K562 (cell line): Measurements from ENCODE around the gene PACSIN2. TPM values are rescaled to one million over a fixed set of nuclear protein-coding genes. Genes with fewer than 3 reads are reported as not detected.

Experiments used
- CAMTA2 ChIP-seq: fragments of 250-450 bp; sonication (Bioruptor Pico); conservative IDR thresholded peaks from 2 replicates; pipeline ENCODE4 v1.5.1; 2022
- ELK3 ChIP-seq: fragments of 450-650 bp; formaldehyde crosslinking; IDR thresholded peaks from 2 replicates; pipeline ENCODE4 v1.4.0; 2020; ENCODE audit warnings: mild to moderate bottlenecking
- FOXA3 ChIP-seq, 2 experiments: fragments of 450-650 bp in 1 of 2; sonication (generic) in 1 of 2; formaldehyde crosslinking; IDR thresholded peaks in 1 of 2; conservative IDR thresholded peaks in 1 of 2; 2 replicates each; pipeline versions ENCODE4 v1.4.0 to v1.8.0; 2020 to 2022; ENCODE audit warnings: mild to moderate bottlenecking in 2 of 2, missing genetic modification reagents in 1 of 2
- GTF2F1 ChIP-seq: IDR thresholded peaks from 2 replicates; pipeline ENCODE4 v1.6.1; 2011; ENCODE audit warnings: low read depth, low read length, improper control_type of control experiment
- HEY1 ChIP-seq: fragments of 250-450 bp; sonication (Bioruptor Pico); IDR thresholded peaks from 2 replicates; pipeline ENCODE4 v1.5.0; 2020; ENCODE audit warnings: mild to moderate bottlenecking, moderate library complexity, borderline replicate concordance
- RBFOX2 ChIP-seq: fragments of 200-400 bp; formaldehyde crosslinking; IDR thresholded peaks from 2 replicates; pipeline ENCODE4 v1.6.1; 2017; ENCODE audit warnings: low read depth, mild to moderate bottlenecking, low read length, moderate library complexity
- RUNX1 ChIP-seq: sonication (generic); IDR thresholded peaks from 2 replicates; pipeline ENCODE4 v1.6.1; 2016; ENCODE audit warnings: antibody characterized with exemption, low read depth
- SIN3B ChIP-seq: fragments of 450-650 bp; IDR thresholded peaks from 2 replicates; pipeline ENCODE4 v1.6.1; 2017; ENCODE audit warnings: low read depth, mild to moderate bottlenecking, moderate library complexity
- SIRT6 ChIP-seq: IDR thresholded peaks from one replicate; pipeline ENCODE4 v1.6.1; 2012; ENCODE audit warnings: low read depth, mild to moderate bottlenecking, control low read depth, inconsistent platforms, low read length, moderate library complexity
- TRIM28 ChIP-seq: fragments of 450-650 bp; IDR thresholded peaks from 2 replicates; pipeline ENCODE4 v1.6.1; 2017
- ZNF592 ChIP-seq: fragments of 450-650 bp; IDR thresholded peaks from 2 replicates; pipeline ENCODE4 v1.6.1; 2017; ENCODE audit warnings: antibody characterized with exemption, mild to moderate bottlenecking
- polyA plus RNA-seq, 8 experiments: library from polyadenylated mRNA; depleted of rRNA in 4 of 8; stranded (reverse) in 5 of 8; unstranded in 3 of 8; fragments of >200 nt; fragmentation: Nextera tagmentation in 2 of 8; fragmentation: Illumina TruSeq in 1 of 8; extraction: Ambion mirVana in 2 of 8; extraction: Trizol in 1 of 8; gene quantifications; 2 replicates each; pipeline versions ENCODE4 v1.2.1 to v1.2.3, GENCODE V29; 2011 to 2014; ENCODE audit warnings: inconsistent platforms in 1 of 8, missing spikeins in 1 of 8
- total RNA-seq, 7 experiments: library from RNA; depleted of rRNA in 6 of 7; stranded (reverse); fragments of >200 nt in 6 of 7; fragmentation: Illumina TruSeq in 2 of 7; extraction: Trizol in 2 of 7; gene quantifications; 2 replicates each; pipeline versions ENCODE4 v1.2.1 to v1.2.3, GENCODE V29; 2011 to 2021; ENCODE audit warnings: low replicate concordance in 1 of 7
- TF ChIP-seq, protein P1 (sequence below): fragments of 450-650 bp; IDR thresholded peaks from 2 replicates; pipeline ENCODE4 v1.6.1; 2016; ENCODE audit warnings: low read depth

The PACSIN2 gene
- total and polyA plus RNA-seq, 9 of the 15 experiments (the other 6 are each of a cell fraction or from before 2014, with no cell fraction given), result 0.45 to 45.1 (median 23.9) TPM

DNA sequence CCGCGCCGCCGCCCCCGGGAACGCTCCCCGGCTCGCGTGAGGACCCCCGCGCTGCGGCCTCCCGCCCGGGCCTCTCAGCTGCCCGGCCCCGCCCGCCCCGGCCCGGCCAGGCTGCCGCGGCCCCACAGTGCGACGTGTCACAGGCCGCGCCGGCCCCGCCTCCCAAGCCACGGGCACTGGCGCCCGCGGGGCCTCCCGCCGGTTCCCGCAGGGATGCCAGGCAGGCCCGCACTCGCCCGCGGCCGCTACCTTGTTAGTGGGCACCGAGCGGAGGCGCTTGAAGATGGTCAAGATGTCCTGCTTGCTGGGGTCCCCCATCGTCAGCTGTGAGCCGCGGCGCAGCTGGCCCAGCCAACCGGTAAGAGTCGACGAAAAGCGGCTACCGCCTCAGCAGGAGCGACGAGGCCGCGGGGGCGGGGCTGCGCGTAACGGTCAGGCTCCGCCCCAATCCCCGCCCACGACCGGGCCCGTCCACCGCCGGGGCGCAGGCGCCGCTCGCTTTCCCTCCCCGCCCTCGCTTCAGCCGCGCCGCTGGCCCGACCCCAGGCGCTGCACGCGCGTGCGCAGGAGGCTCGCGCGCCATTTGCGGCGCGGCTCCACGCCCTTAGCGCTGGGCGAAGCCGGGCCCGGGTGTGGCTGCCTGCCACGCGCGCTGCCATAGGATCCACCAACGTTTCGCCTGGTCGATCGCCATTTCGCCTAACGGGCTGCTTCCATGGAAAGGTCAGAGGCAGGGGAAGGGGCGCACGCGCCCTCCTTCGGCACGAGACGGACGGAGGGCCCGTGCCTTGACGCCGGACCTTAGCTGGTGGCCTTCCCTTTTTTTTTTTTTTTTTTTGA lies 157.9 kb downstream of the PACSIN2 start, which contains the start of gene ARFGAP3 (continued):
- TF ChIP-seq ZNF592 (peak; percentile 95), ELK3 (CRISPR knock-in tag) (no peak), FOXA3 (CRISPR knock-in tag; conservative IDR thresholded peaks at IDR 0.05 in 1 of 2, IDR thresholded peaks at IDR 0.05 in 1 of 2) (0 out of 4 replicates have a peak, but pooled peaks of 1 of the 2 experiments have one; percentile 37), SIN3B (peak; percentile 68; the same call in 1 of the 2 replicates), SIRT6 (no peak), RBFOX2 (peak; percentile 91), CAMTA2 (CRISPR knock-in tag) (no peak), TRIM28 (no peak), HEY1 (no peak), RUNX1 (no peak), GTF2F1 (no peak)
- TF ChIP-seq, protein P1, sequence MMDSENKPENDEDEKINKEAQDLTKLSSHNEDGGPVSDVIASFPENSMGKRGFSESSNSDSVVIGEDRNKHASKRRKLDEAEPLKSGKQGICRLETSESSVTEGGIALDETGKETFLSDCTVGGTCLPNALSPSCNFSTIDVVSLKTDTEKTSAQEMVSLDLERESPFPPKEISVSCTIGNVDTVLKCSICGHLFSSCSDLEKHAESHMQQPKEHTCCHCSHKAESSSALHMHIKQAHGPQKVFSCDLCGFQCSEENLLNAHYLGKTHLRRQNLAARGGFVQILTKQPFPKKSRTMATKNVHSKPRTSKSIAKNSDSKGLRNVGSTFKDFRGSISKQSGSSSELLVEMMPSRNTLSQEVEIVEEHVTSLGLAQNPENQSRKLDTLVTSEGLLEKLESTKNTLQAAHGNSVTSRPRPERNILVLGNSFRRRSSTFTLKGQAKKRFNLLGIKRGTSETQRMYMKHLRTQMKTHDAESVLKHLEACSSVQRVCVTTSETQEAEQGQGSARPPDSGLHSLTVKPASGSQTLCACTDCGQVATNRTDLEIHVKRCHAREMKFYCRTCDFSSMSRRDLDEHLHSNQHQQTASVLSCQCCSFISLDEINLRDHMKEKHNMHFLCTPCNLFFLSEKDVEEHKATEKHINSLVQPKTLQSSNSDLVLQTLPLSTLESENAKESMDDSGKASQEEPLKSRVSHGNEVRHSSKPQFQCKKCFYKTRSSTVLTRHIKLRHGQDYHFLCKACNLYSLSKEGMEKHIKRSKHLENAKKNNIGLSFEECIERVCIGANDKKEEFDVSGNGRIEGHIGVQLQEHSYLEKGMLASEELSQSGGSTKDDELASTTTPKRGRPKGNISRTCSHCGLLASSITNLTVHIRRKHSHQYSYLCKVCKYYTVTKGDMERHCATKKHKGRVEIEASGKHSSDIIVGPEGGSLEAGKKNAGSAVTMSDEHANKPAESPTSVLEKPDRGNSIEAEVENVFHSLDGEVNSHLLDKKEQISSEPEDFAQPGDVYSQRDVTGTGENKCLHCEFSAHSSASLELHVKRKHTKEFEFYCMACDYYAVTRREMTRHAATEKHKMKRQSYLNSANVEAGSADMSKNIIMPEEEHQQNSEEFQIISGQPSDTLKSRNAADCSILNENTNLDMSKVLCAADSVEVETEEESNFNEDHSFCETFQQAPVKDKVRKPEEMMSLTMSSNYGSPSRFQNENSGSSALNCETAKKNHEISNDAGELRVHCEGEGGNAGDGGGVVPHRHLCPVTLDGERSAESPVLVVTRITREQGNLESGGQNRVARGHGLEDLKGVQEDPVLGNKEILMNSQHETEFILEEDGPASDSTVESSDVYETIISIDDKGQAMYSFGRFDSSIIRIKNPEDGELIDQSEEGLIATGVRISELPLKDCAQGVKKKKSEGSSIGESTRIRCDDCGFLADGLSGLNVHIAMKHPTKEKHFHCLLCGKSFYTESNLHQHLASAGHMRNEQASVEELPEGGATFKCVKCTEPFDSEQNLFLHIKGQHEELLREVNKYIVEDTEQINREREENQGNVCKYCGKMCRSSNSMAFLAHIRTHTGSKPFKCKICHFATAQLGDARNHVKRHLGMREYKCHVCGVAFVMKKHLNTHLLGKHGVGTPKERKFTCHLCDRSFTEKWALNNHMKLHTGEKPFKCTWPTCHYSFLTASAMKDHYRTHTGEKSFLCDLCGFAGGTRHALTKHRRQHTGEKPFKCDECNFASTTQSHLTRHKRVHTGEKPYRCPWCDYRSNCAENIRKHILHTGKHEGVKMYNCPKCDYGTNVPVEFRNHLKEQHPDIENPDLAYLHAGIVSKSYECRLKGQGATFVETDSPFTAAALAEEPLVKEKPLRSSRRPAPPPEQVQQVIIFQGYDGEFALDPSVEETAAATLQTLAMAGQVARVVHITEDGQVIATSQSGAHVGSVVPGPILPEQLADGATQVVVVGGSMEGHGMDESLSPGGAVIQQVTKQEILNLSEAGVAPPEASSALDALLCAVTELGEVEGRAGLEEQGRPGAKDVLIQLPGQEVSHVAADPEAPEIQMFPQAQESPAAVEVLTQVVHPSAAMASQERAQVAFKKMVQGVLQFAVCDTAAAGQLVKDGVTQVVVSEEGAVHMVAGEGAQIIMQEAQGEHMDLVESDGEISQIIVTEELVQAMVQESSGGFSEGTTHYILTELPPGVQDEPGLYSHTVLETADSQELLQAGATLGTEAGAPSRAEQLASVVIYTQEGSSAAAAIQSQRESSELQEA, result no peak
